ENCODE results near the gene ARHGAP42. TPM values are rescaled to one million over a fixed set of nuclear protein-coding genes. Genes with fewer than 3 reads are reported as not detected.

The ARHGAP42 gene
- total and polyA plus RNA-seq, 12 donors = 2.5 to 25.0 (median 11.5) TPM

DNA sequence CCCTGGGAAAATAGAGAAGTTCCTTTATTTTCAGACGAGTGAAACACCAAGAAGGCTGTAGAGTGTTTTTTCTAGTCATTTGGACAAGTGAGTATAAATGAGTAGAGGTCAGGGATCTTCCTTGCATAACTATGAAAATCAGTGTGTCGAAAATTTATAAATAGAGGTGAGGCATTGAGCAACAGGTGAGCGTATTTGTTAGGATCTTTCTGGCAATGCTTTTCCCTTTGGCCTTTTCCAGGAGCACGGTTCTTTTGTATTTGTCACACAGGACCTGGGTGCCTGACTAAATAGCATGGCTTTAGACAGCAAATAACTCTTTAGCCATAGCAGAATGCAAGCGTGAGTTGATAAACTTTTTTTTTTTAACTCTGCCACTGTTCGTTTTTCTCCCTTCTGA lies 19.6 kb upstream of the ARHGAP42 start:
- H3K27me3 ChIP-seq = no peaks in the 10 kb centered on the region
- H3K27ac ChIP-seq = no peak overlapping the region
- 41 to 53% (median 46%) methylated on average over 6 of the region's 6 CpGs for WGBS, 4 donors
- H3K4me3 ChIP-seq = no peak overlapping the region
- no peak for TF ChIP-seq POLR2A (IDR thresholded peaks at IDR 0.05)
- TF ChIP-seq, protein P1, sequence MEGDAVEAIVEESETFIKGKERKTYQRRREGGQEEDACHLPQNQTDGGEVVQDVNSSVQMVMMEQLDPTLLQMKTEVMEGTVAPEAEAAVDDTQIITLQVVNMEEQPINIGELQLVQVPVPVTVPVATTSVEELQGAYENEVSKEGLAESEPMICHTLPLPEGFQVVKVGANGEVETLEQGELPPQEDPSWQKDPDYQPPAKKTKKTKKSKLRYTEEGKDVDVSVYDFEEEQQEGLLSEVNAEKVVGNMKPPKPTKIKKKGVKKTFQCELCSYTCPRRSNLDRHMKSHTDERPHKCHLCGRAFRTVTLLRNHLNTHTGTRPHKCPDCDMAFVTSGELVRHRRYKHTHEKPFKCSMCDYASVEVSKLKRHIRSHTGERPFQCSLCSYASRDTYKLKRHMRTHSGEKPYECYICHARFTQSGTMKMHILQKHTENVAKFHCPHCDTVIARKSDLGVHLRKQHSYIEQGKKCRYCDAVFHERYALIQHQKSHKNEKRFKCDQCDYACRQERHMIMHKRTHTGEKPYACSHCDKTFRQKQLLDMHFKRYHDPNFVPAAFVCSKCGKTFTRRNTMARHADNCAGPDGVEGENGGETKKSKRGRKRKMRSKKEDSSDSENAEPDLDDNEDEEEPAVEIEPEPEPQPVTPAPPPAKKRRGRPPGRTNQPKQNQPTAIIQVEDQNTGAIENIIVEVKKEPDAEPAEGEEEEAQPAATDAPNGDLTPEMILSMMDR (IDR thresholded peaks at IDR 0.05) = no peak
- no peaks in the 10 kb centered on the region for H3K9me3 ChIP-seq (replicated peaks in 1 of 3)
- H3K4me1 ChIP-seq (replicated peaks in 1 of 2) = no peaks in the 10 kb centered on the region
- DNase-seq = no peak
- intact Hi-C loops (cut with DNase I) = no loop called here
- H3K36me3 ChIP-seq (replicated peaks in 1 of 2) = no peaks in the 10 kb centered on the region

DNA sequence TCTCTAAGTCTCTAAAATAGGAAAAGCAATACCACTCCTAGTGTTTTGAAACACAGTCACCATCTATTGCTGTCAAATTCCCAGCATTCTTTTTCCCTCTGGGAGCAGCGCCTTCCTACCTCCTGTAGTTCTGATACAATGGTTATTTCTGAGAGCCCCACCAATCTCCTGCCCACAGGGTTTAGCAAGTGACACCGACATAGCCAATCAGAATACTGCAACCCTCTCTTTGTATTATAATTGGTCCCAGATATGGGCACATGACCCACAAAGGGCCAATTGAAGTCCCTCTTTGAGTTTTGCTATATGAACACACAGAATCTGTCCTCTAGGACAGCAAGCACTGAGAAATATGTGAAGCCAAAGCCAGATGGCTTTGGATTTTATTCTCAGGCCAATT lies 16.9 kb upstream of the ARHGAP42 start:
- TF ChIP-seq POLR2A (IDR thresholded peaks at IDR 0.05) = no peak
- TF ChIP-seq, protein P1 (IDR thresholded peaks at IDR 0.05) = no peak
- Histone ChIP-seq H3K27ac (no peak overlapping the region), H3K36me3 (replicated peaks in 1 of 2) (no peaks in the 10 kb centered on the region), H3K4me3 (no peak overlapping the region), H3K4me1 (replicated peaks in 1 of 2) (no peaks in the 10 kb centered on the region), H3K27me3 (no peaks in the 10 kb centered on the region), H3K9me3 (replicated peaks in 1 of 3) (no peaks in the 10 kb centered on the region)
- WGBS, 4 donors = 97 to 100% (median 98%) methylated on average over 2 of the region's 2 CpGs
- DNase-seq = no peak
- intact Hi-C loops (cut with DNase I) = no loop called here

DNA sequence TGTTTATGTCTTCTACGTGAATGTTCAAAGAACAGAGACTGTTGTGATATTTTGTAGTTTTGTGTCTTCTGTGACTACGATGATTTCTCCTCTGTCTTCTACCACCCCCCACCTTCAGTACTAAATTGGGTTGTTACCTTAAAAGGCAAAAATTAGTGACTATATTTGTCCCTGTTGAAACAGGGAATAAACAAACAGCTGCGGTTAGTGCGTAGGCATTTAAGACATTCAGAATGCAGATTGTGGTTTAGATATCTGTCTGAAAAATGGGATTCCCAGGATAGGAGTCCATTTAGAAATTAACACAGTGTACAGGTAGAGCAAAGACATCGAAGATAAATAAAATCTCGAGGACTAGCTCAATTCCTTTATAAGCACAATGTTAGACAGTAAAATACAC lies 15.6 kb upstream of the ARHGAP42 start:
- intact Hi-C loops (cut with DNase I) = no loop called here
- DNase-seq = no peak
- Histone ChIP-seq H3K9me3 (replicated peaks in 1 of 3) (no peaks in the 10 kb centered on the region), H3K36me3 (replicated peaks in 1 of 2) (no peaks in the 10 kb centered on the region), H3K4me1 (replicated peaks in 1 of 2) (no peaks in the 10 kb centered on the region), H3K4me3 (no peak overlapping the region), H3K27me3 (no peaks in the 10 kb centered on the region), H3K27ac (no peak overlapping the region)
- WGBS, 4 donors = 83 to 91% (median 86%) methylated on average over 6 of the region's 6 CpGs
- no peak for TF ChIP-seq POLR2A (IDR thresholded peaks at IDR 0.05)
- TF ChIP-seq, protein P1 (IDR thresholded peaks at IDR 0.05) = no peak

DNA sequence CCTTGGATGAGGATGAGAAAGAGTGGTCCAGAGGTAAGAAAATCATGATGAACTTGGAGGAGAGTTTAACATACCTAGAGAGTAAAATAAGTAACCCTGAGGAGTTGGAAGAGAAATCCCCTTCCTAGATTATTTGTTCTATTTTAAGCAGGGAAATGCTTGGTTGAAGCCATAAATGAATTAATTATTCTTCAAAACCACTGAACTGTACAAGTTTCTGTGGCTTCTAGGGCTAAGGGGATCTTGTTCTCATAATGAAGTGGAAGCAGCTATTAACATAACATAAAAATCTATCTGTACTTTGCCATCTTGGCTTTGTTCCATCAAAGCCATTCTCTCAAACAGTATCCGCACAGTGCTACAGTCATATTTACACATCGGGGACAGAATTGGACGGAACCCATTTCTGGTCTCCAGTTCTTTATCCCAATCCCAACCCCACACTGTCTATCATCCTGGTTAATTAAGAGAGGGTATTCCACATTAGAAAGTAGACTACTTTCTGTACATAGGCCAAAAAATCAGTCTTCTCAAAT lies 14.5 kb upstream of the ARHGAP42 start:
- Histone ChIP-seq H3K4me1 (replicated peaks in 1 of 2) (no peaks in the 10 kb centered on the region), H3K9me3 (replicated peaks in 1 of 3) (no peaks in the 10 kb centered on the region), H3K36me3 (replicated peaks in 1 of 2) (no peaks in the 10 kb centered on the region), H3K27me3 (no peaks in the 10 kb centered on the region), H3K4me3 (no peak overlapping the region), H3K27ac (no peak overlapping the region)
- TF ChIP-seq, protein P1 (IDR thresholded peaks at IDR 0.05) = no peak
- 87 to 92% (median 90%) methylated on average over 3 of the region's 3 CpGs for WGBS, 4 donors
- intact Hi-C loops (cut with DNase I) = no loop called here
- DNase-seq = no peak

Measured in adrenal gland (tissue), 12 donors.